A673 (cell line): Measurements from ENCODE around the gene ACTMAP. TPM values are rescaled to one million over a fixed set of nuclear protein-coding genes. Genes with fewer than 3 reads are reported as not detected.
A peak's percentile ranks its signal among the peaks of the same experiment; 100 is the strongest.

Experiments
- BruUV-seq: library from RNA; stranded (reverse); fragments of 400-500 nt; replicated peaks from 2 replicates; lab custom pipeline; 2021; lab: Mats Ljungman, UMichigan
- CTCF ChIA-PET: fragments of 300-600 bp; sonication (Branson Sonifier 250); formaldehyde crosslinking; loops from one replicate; lab custom pipeline; 2022; ENCODE audit warnings: antibody characterized with exemption; lab: Charles Lee
- POLR2A ChIA-PET: fragments of 300-600 bp; sonication (Branson Sonifier 250); formaldehyde crosslinking; loops from one replicate; lab custom pipeline; 2022; ENCODE audit warnings: antibody characterized with exemption; ENCODE audit not compliant: low non-redundant PET; lab: Charles Lee
- DNase-seq: peaks from one replicate; pipeline ENCODE4 v3.0.0-alpha.2; 2015; ENCODE audit warnings: low spot score
- H3K27ac ChIP-seq: fragments of 200-600 bp; sonication (generic); 2 replicates; pipeline ENCODE4 v1.5.1; 2016; ENCODE audit warnings: mixed run types, low read depth, mild to moderate bottlenecking, mixed read lengths, antibody characterized with exemption, low read length; ENCODE audit not compliant: poor library complexity, severe bottlenecking
- H3K27me3 ChIP-seq: fragments of 200-600 bp; sonication (generic); replicated peaks from 2 replicates; pipeline ENCODE4 v1.6.1; 2017; ENCODE audit warnings: mixed run types, low read depth, mild to moderate bottlenecking, mixed read lengths, antibody characterized with exemption, low read length; ENCODE audit not compliant: insufficient read depth, poor library complexity
- H3K36me3 ChIP-seq: fragments of 200-600 bp; sonication (generic); 2 replicates; pipeline ENCODE4 v1.6.1; 2016; ENCODE audit warnings: mixed run types, mild to moderate bottlenecking, mixed read lengths, antibody characterized with exemption, low read length; ENCODE audit not compliant: insufficient read depth, poor library complexity, severe bottlenecking
- H3K4me1 ChIP-seq: fragments of 200-600 bp; sonication (generic); 2 replicates; pipeline ENCODE4 v1.6.1; 2017; ENCODE audit warnings: mixed run types, mild to moderate bottlenecking, mixed read lengths, antibody characterized with exemption, low read length; ENCODE audit not compliant: insufficient read depth, poor library complexity, severe bottlenecking
- H3K4me3 ChIP-seq: fragments of 200-600 bp; sonication (generic); 2 replicates; pipeline ENCODE4 v1.5.1; 2016; ENCODE audit warnings: low read depth, mixed run types, mild to moderate bottlenecking, mixed read lengths, low read length; ENCODE audit not compliant: poor library complexity, severe bottlenecking
- H3K9me3 ChIP-seq: fragments of 200-600 bp; sonication (generic); 2 replicates; pipeline ENCODE4 v1.6.1; 2016; ENCODE audit warnings: mixed run types, low read depth, mild to moderate bottlenecking, mixed read lengths, antibody characterized with exemption, low read length; ENCODE audit not compliant: poor library complexity, severe bottlenecking
- EZH2 ChIP-seq: fragments of 200-600 bp; sonication (generic); IDR thresholded peaks from 2 replicates; pipeline ENCODE4 v1.6.1; 2017; ENCODE audit warnings: borderline replicate concordance, low read depth, mild to moderate bottlenecking, mixed read lengths, antibody characterized with exemption, low read length; ENCODE audit not compliant: poor library complexity, severe bottlenecking
- intact Hi-C: fragments of 100-400 bp; cut with micrococcal nuclease; formaldehyde crosslinking; loops from one replicate; pipeline ENCODE4 v1.10.0; 2022; ENCODE audit not compliant: unreplicated experiment
- total RNA-seq: library from RNA; stranded (reverse); gene quantifications from 2 replicates; pipeline ENCODE4 v1.2.3, GENCODE V29; 2021
- TF ChIP-seq, protein P1 (sequence below): fragments of 300-800, 200-600 bp; sonication (generic); conservative IDR thresholded peaks from 2 replicates; pipeline ENCODE4 v1.5.1; 2017; ENCODE audit warnings: low read depth, mild to moderate bottlenecking, antibody characterized with exemption, low read length, moderate library complexity, mixed read lengths

Gene ACTMAP
- total RNA-seq, 1 experiment from 2014 or later = 17.1 TPM

DNA sequence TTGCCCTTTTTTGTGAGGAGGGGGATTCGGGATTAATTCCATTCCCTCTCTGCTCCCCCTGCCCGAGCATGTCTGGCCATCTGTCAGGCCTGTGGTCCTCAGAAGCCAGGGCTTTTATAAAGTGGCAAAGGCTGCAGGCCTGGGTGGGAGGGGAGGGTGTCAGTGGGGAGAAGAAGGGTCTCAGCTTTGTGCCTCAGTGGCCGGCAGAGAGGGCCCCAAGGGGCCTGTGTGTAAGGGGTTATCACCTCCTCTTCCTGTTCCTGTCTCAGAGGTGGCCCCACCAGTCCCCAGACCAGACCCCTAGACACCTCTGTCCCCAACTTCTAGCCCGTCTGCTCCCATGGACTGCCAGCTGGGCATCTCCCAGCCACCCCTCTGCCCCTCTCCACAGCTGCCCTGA is 56.4 kb downstream of the ACTMAP start:
- Histone ChIP-seq H3K36me3 (peaks cover 3% of the 10 kb centered on the region), H3K27me3 (no peaks in the 10 kb centered on the region), H3K9me3 (no peaks in the 10 kb centered on the region), H3K4me1 (peaks cover 17% of the 10 kb centered on the region), H3K27ac (no peak overlapping the region), H3K4me3 (no peak overlapping the region)
- CTCF ChIA-PET = no interaction called here
- intact Hi-C loops = no loop called here
- TF ChIP-seq, protein P1, sequence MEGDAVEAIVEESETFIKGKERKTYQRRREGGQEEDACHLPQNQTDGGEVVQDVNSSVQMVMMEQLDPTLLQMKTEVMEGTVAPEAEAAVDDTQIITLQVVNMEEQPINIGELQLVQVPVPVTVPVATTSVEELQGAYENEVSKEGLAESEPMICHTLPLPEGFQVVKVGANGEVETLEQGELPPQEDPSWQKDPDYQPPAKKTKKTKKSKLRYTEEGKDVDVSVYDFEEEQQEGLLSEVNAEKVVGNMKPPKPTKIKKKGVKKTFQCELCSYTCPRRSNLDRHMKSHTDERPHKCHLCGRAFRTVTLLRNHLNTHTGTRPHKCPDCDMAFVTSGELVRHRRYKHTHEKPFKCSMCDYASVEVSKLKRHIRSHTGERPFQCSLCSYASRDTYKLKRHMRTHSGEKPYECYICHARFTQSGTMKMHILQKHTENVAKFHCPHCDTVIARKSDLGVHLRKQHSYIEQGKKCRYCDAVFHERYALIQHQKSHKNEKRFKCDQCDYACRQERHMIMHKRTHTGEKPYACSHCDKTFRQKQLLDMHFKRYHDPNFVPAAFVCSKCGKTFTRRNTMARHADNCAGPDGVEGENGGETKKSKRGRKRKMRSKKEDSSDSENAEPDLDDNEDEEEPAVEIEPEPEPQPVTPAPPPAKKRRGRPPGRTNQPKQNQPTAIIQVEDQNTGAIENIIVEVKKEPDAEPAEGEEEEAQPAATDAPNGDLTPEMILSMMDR = no peak
- TF ChIP-seq EZH2 = no peak
- BruUV-seq = no TSS peak
- no peak for DNase-seq
- POLR2A ChIA-PET = no interaction called here

DNA sequence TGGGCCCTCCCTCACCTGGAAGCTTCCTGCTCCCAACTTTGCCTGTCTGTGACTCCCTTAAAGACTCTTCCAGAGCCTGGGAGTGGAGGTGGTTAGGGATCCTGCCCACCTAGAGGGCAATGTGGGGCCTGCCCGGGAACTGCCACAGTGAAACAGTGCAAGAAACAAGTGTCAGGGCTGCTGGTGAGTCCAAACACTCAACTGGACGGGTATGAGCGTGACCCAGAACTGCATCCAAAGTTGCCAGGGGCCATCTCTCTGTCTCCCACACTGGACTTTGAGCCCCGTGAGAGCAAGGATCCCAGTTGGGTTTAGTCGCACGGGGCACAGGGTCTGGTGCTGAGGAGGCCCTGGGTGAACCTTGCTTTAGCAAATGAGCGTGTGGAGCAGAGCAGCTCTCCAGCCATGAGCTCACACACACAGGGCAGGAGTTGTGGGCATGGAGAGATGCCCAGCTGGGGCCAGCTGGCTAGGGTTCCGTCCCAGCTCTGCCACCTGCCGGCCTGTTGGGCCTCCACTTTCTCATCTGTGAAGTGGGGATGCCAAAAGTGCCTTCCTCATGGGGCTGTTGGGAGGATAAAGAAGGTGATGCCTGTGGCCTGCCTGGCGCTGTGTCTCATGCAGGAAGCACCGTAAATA is 57.0 kb downstream of the ACTMAP start:
- ChIA-PET CTCF (no interaction called here), POLR2A (no interaction called here)
- no peaks in the 10 kb centered on the region for H3K27me3 ChIP-seq
- H3K36me3 ChIP-seq = peaks cover 3% of the 10 kb centered on the region
- no peak for DNase-seq
- peaks cover 17% of the 10 kb centered on the region for H3K4me1 ChIP-seq
- no peaks in the 10 kb centered on the region for H3K9me3 ChIP-seq
- H3K27ac ChIP-seq = peak overlapping the region; percentile 96
- no TSS peak for BruUV-seq
- no peak overlapping the region for H3K4me3 ChIP-seq
- intact Hi-C loops = no loop called here
- TF ChIP-seq, protein P1 = no peak
- no peak for TF ChIP-seq EZH2

DNA sequence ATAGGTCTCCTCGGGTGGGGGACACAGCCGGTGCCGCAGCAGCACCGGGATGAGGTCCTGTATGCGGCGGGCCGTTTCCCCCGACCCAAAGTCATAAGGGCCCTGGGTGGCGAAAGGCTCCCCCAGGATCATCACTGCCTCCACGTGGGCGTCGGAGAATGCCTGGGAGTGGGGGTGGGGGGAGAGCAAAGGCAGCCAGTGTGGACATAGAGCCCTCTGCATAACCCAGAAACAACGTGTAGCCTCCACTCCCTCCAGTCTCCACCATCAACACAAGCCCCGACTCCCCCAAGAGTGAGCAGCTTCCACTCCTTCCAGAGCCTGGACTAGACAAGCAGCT is 58.1 kb downstream of the ACTMAP start:
- no peak overlapping the region for H3K4me3 ChIP-seq
- CTCF ChIA-PET = no interaction called here
- POLR2A ChIA-PET = no interaction called here

More for the DNA sequence above, 58.1 kb downstream of the ACTMAP start:
- Histone ChIP-seq H3K27me3 (no peaks in the 10 kb centered on the region), H3K27ac (peak overlapping the region; percentile 96), H3K9me3 (no peaks in the 10 kb centered on the region), H3K4me1 (peaks cover 17% of the 10 kb centered on the region), H3K36me3 (peaks cover 3% of the 10 kb centered on the region)
- TF ChIP-seq EZH2 = no peak
- TF ChIP-seq, protein P1 = no peak
- DNase-seq = no peak
- intact Hi-C loops = no loop called here
- no TSS peak for BruUV-seq
